GM18507 (cell line): ENCODE results near the gene PCYOX1L.

ENCODE experiments used
- DNase-seq: peaks from one replicate; pipeline ENCODE4 v3.0.0; 2011; ENCODE audit warnings: low read depth; ENCODE audit not compliant: insufficient read length; ENCODE audit errors: extremely low spot score
- FAIRE-seq: peaks from 2 replicates; lab custom pipeline; 2011; peaks lifted over from hg19 to GRCh38; lab: Jason Lieb, UNC

PCYOX1L gene

DNA sequence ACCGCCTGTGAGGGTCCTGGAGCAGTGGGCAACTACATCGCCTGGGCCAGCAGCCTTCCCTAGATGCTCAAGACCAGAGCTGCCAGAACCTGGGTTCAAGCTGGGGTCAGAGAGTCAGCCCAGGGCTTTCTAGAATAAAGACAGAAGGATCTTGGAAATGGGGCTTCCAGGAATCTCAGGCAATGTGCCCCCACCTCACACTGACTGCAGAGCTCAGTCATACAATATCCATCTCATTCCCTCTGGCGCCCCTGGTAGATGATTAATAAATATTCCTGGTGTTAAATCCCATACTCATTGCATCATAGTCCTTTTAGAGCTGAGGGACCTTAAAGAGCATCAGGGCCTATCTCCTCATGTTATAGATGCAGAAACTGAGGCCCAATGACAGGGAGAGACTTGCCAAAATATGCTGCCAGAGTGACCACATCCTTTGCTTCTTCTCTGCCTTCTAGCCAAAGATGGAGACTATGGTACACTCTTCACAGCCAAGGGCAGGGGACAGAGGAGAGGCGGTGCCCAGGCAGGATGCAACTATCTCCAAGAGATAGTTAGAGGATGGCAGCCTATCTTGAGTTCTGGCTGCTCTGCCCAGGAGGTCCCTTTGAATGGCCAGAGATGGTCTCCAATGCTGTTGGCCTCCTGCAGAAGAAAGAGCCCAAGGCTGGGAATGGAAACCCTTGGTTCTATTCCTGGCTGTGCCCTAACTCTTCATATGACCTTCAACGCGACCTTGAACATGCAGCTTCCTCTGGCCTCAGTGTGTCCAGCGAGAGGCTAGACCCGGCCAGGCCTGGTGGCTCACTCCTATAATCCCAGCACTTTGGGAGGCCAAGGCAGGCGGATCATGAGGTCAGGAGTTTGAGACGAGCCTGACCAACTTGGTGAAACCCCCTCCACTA is 57.5 kb downstream of the PCYOX1L start:
- DNase-seq, result no peak
- no peak for FAIRE-seq

GRCh38 chr5:149416987-149417710 is 59.3 kb downstream of the PCYOX1L start:
- no peak for FAIRE-seq
- no peak for DNase-seq

GRCh38 chr5:149417711-149418368 is 60.0 kb downstream of the PCYOX1L start:
- FAIRE-seq (no peak), DNase-seq (no peak)

DNA sequence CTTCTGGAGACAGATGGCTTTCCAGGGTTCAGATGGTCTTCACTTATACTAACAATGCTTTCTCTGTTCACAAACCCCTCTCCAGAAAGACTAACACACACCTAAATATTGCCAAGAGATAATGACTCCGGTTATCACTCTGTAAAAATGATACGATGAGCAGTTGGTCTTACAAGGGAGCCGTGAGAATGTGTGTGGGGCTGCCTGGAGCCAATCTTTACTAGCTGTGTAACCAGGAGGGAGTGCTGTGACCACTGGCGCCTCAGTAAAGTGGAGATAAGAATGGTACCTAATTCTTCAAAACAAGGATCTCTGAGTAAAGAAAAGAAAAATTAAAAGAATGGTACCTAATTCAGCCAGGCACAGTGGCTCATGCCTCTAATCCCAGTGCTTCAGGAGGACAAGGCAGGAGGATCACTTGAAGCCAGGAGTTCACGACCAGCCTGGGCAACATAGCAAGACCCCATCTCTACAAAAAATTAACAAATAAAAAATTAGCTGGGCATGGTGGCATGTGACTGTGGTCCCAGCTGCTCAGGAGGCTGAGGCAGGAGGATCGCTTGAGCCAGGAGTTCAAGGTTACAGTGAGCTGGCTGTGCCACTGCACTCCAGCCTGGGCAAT is 61.2 kb downstream of the PCYOX1L start:
- no peak for FAIRE-seq
- DNase-seq, result no peak
